Breast epithelium (tissue), 3 donors: ENCODE measurements around the gene SLC39A6.

Experiments used
- CTCF ChIP-seq, 3 donors: fragments of 450-650 bp; IDR thresholded peaks; one replicate each; pipeline ENCODE4 v1.5.1; 2016 to 2017; ENCODE audit warnings: antibody characterized with exemption in 3 of 3, mild to moderate bottlenecking in 3 of 3, moderate library complexity in 3 of 3
- POLR2A ChIP-seq: fragments of 450-650 bp; IDR thresholded peaks from one replicate; pipeline ENCODE4 v1.6.1; 2016; ENCODE audit warnings: antibody characterized with exemption, mild to moderate bottlenecking, moderate library complexity

GRCh38 chr18:36169938-36170337 lies 40.8 kb upstream of the SLC39A6 start:
- TF ChIP-seq CTCF (IDR thresholded peaks at IDR 0.05) (no peak), POLR2A (no peak)
